Mesenchymal stem cell (in vitro differentiated cells and primary cell): ENCODE results near the gene LCE2C.
"Not testable (repeated sequence)": the region's sequence is repeated elsewhere in the genome, so short reads cannot be mapped to it uniquely, and the experiment has no call there.

ENCODE experiments used
- DNase-seq: peaks from one replicate; pipeline ENCODE4 v3.0.0-alpha.2; 2013
- H2AFZ ChIP-seq: one replicate; pipeline ENCODE4 v1.6.1; 2013; ENCODE audit warnings: low read depth, mild to moderate bottlenecking, control low read depth, inconsistent platforms, low read length, moderate library complexity
- H2AK5ac ChIP-seq: 2 replicates; pipeline ENCODE4 v1.6.1; 2013; ENCODE audit warnings: low read length, moderate library complexity, mild to moderate bottlenecking, inconsistent platforms; ENCODE audit not compliant: severe bottlenecking
- H2BK120ac ChIP-seq: one replicate; pipeline ENCODE4 v1.6.1; 2013; ENCODE audit warnings: low read depth, mild to moderate bottlenecking, inconsistent platforms, low read length, moderate library complexity
- H2BK12ac ChIP-seq, 2 experiments: one replicate each; pipeline ENCODE4 v1.6.1; 2013; ENCODE audit warnings: inconsistent platforms in 2 of 2, low read length in 2 of 2, mild to moderate bottlenecking in 2 of 2, moderate library complexity in 2 of 2, control low read depth in 1 of 2
- H2BK15ac ChIP-seq: one replicate; pipeline ENCODE4 v1.6.1; 2013; ENCODE audit warnings: mild to moderate bottlenecking, low read depth, inconsistent platforms; ENCODE audit not compliant: poor library complexity, severe bottlenecking
- H2BK5ac ChIP-seq: 2 replicates; pipeline ENCODE4 v1.6.1; 2013; ENCODE audit warnings: low read depth, mild to moderate bottlenecking, low read length, control low read depth, inconsistent platforms; ENCODE audit not compliant: poor library complexity, severe bottlenecking
- H3K14ac ChIP-seq, 2 experiments: one replicate each; pipeline ENCODE4 v1.6.1; 2013; ENCODE audit warnings: inconsistent platforms in 2 of 2, low read length in 2 of 2, control low read depth in 1 of 2, mild to moderate bottlenecking in 1 of 2, moderate library complexity in 1 of 2
- H3K18ac ChIP-seq, 2 experiments: one replicate each; pipeline ENCODE4 v1.6.1; 2013; ENCODE audit warnings: inconsistent platforms in 2 of 2, low read length in 2 of 2, control low read depth in 1 of 2, low read depth in 1 of 2, mild to moderate bottlenecking in 1 of 2
- H3K23ac ChIP-seq, 2 experiments: one replicate each; pipeline ENCODE4 v1.6.1; 2013; ENCODE audit warnings: inconsistent platforms in 2 of 2, low read length in 2 of 2, mild to moderate bottlenecking in 2 of 2, moderate library complexity in 2 of 2, control low read depth in 1 of 2
- H3K27ac ChIP-seq: 2 replicates; pipeline ENCODE4 v1.5.1; 2013; ENCODE audit warnings: mild to moderate bottlenecking, moderate library complexity, low read length, control low read depth, inconsistent platforms; ENCODE audit not compliant: poor library complexity, severe bottlenecking
- H3K27me3 ChIP-seq, 2 experiments: 2 replicates each; pipeline versions ENCODE4 v1.6.1 to v1.7.0; 2013; ENCODE audit warnings: low read length in 2 of 2, mild to moderate bottlenecking in 2 of 2, moderate library complexity in 2 of 2, control low read depth in 1 of 2, inconsistent platforms in 1 of 2; ENCODE audit not compliant: control insufficient read depth in 1 of 2, insufficient read depth in 1 of 2
- H3K36me3 ChIP-seq, 2 experiments: 2 replicates each; pipeline versions ENCODE4 v1.6.1 to v1.7.0; 2013; ENCODE audit warnings: low read length in 2 of 2, control low read depth in 1 of 2, inconsistent platforms in 1 of 2, low read depth in 1 of 2, mild to moderate bottlenecking in 1 of 2; ENCODE audit not compliant: insufficient read depth in 2 of 2, control insufficient read depth in 1 of 2
- H3K4ac ChIP-seq, 2 experiments: one replicate each; pipeline ENCODE4 v1.6.1; 2013; ENCODE audit warnings: inconsistent platforms in 2 of 2, low read length in 2 of 2, mild to moderate bottlenecking in 2 of 2, moderate library complexity in 2 of 2, control low read depth in 1 of 2, low read depth in 1 of 2
- H3K4me1 ChIP-seq: 2 replicates; pipeline ENCODE4 v1.6.1; 2013; ENCODE audit warnings: low read depth, low read length, control low read depth; ENCODE audit not compliant: control insufficient read depth, insufficient read depth
- H3K4me2 ChIP-seq: 2 replicates; pipeline ENCODE4 v1.6.1; 2013; ENCODE audit warnings: low read length, mild to moderate bottlenecking, inconsistent platforms; ENCODE audit not compliant: poor library complexity, severe bottlenecking
- H3K4me3 ChIP-seq, 2 experiments: 2 replicates each; pipeline versions ENCODE4 v1.5.1 to v1.7.0; 2013; ENCODE audit warnings: low read length in 2 of 2, mild to moderate bottlenecking in 2 of 2, control low read depth in 1 of 2, low read depth in 1 of 2; ENCODE audit not compliant: insufficient read depth in 1 of 2
- H3K79me1 ChIP-seq: replicated peaks from 2 replicates; pipeline ENCODE4 v1.6.1; 2013; ENCODE audit warnings: mild to moderate bottlenecking, control low read depth, low read length, inconsistent platforms; ENCODE audit not compliant: poor library complexity, severe bottlenecking
- H3K9ac ChIP-seq: 2 replicates; pipeline ENCODE4 v1.7.0; 2013; ENCODE audit warnings: mild to moderate bottlenecking, low read length, moderate library complexity
- H3K9me3 ChIP-seq: 2 replicates; pipeline ENCODE4 v1.7.0; 2013; ENCODE audit warnings: mild to moderate bottlenecking, low read length; ENCODE audit not compliant: control insufficient read depth
- H4K8ac ChIP-seq: one replicate; pipeline ENCODE4 v1.6.1; 2013; ENCODE audit warnings: inconsistent platforms, mild to moderate bottlenecking, low read length, moderate library complexity
- H4K91ac ChIP-seq: one replicate; pipeline ENCODE4 v1.6.1; 2013; ENCODE audit warnings: mild to moderate bottlenecking, low read length, inconsistent platforms
- WGBS: methylation state at CpG from one replicate; pipeline ENCODE4 v1.1.7; 2013; ENCODE audit warnings: mixed read lengths; 5-methylcytosine and 5-hydroxymethylcytosine counted together

The LCE2C gene

GRCh38 chr1:152681616-152682015, 6.5 kb downstream of the LCE2C start:
- Histone ChIP-seq H4K8ac (no peak overlapping the region), H3K18ac (no peak overlapping the region), H3K27me3 (peaks cover 0 to 17% of the 10 kb centered on the region in 2 experiments), H3K4me2 (no peak overlapping the region), H3K36me3 (no peaks in the 10 kb centered on the region), H3K4ac (no peak overlapping the region), H3K9ac (no peak overlapping the region), H2BK120ac (no peak overlapping the region), H3K23ac (no peak overlapping the region), H3K4me3 (no peak overlapping the region), H2BK5ac (no peak overlapping the region), H4K91ac (no peak overlapping the region), H3K79me1 (no peaks in the 10 kb centered on the region), H2BK15ac (no peak overlapping the region), H3K27ac (no peak overlapping the region), H2AFZ (no peak overlapping the region), H2AK5ac (no peak overlapping the region), H2BK12ac (no peak overlapping the region), H3K4me1 (no peaks in the 10 kb centered on the region), H3K14ac (no peak overlapping the region), H3K9me3 (no peaks in the 10 kb centered on the region)
- DNase-seq = no peak
- WGBS = 47% methylated on average over 1 of the region's 2 CpGs

- no peak overlapping the region for H2AFZ ChIP-seq
- no peak overlapping the region for H3K4me3 ChIP-seq
- no peak overlapping the region for H3K23ac ChIP-seq
- no peak overlapping the region for H2AK5ac ChIP-seq
- no peak for DNase-seq
- no peak overlapping the region for H3K18ac ChIP-seq
- no peak overlapping the region for H4K8ac ChIP-seq
- H2BK15ac ChIP-seq = no peak overlapping the region
- H3K4me1 ChIP-seq = no peaks in the 10 kb centered on the region
- no peak overlapping the region for H2BK120ac ChIP-seq
- no peak overlapping the region for H3K14ac ChIP-seq
- H3K36me3 ChIP-seq = no peaks in the 10 kb centered on the region
- H3K27ac ChIP-seq = no peak overlapping the region
- no peaks in the 10 kb centered on the region for H3K79me1 ChIP-seq
- no peak overlapping the region for H3K9ac ChIP-seq
- H3K4ac ChIP-seq = no peak overlapping the region
- no peak overlapping the region for H2BK12ac ChIP-seq
- no peak overlapping the region for H4K91ac ChIP-seq
- H3K9me3 ChIP-seq = no peaks in the 10 kb centered on the region
- no peak overlapping the region for H2BK5ac ChIP-seq
- H3K4me2 ChIP-seq = no peak overlapping the region
- H3K27me3 ChIP-seq = peaks cover 0 to 17% of the 10 kb centered on the region in 2 experiments
These were observed 8.8 kb downstream of the LCE2C start for GRCh38 chr1:152683846-152684245.

DNA sequence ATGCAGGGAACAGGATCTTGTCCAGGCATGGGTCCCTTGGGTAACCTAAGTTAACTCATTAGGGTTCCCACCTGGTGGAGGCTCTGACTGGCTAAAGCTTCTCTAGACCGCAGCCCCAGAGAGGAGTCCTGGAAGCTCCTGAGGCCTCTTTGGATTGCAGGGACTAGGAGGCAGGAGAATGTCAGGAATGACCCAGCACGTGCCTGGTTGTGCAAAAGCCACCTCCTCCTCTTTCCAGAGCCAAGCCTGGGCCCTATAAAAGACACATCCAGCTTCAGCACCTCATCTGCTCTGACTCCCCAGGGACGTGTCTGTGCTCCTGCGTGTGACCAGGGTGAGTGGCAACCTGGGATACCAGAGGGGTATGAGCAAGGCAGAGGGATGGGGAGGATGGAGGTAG, 10.7 kb downstream of the LCE2C start, which contains the start of gene LCE2B:
Gene LCE2B (plus strand): TSS at position 301 of the 400 bp plus-strand sequence. CDS start 721 bp downstream, outside the sequence.
- 20% methylated on average over 2 of the region's 4 CpGs for WGBS
- not testable (repeated sequence) for H3K9ac ChIP-seq

GRCh38 chr1:152697701-152698600, 22.9 kb downstream of the LCE2C start, which contains the start of gene LCE2A:
Gene LCE2A (plus strand): TSS chr1:152698345. CDS start chr1:152698902, 557 bp downstream.
- Histone ChIP-seq H3K4me1 (no peaks in the 10 kb centered on the region), H2AFZ (no peak within 1 kb of the TSS), H3K4me2 (no peak within 1 kb of the TSS), H3K4me3 (no peak within 1 kb of the TSS), H2BK15ac (no peak within 1 kb of the TSS), H4K8ac (no peak within 1 kb of the TSS), H3K4ac (no peak within 1 kb of the TSS), H2BK120ac (no peak within 1 kb of the TSS), H3K9me3 (no peaks in the 10 kb centered on the region), H2BK5ac (no peak within 1 kb of the TSS), H3K23ac (no peak within 1 kb of the TSS), H3K18ac (no peak within 1 kb of the TSS), H3K14ac (no peak within 1 kb of the TSS), H3K36me3 (no peaks in the 10 kb centered on the region), H3K27ac (no peak within 1 kb of the TSS), H3K9ac (no peak within 1 kb of the TSS), H3K79me1 (no peaks in the 10 kb centered on the region), H4K91ac (no peak within 1 kb of the TSS), H3K27me3 (no peaks in the 10 kb centered on the region), H2BK12ac (no peak within 1 kb of the TSS), H2AK5ac (no peak within 1 kb of the TSS)
- DNase-seq = no peak
- WGBS = 43% methylated on average over 4 of the region's 4 CpGs

More for the DNA sequence above, 10.7 kb downstream of the LCE2C start, which contains the start of gene LCE2B:
- not testable (repeated sequence) for H3K9me3 ChIP-seq, H3K4me1 ChIP-seq, H2AK5ac ChIP-seq, H3K14ac ChIP-seq, H2BK5ac ChIP-seq, H2BK12ac ChIP-seq, H3K36me3 ChIP-seq, DNase-seq, H4K8ac ChIP-seq, H3K18ac ChIP-seq, H2BK120ac ChIP-seq, H2BK15ac ChIP-seq, H3K79me1 ChIP-seq, H3K4ac ChIP-seq, H3K23ac ChIP-seq, H3K4me2 ChIP-seq, H3K4me3 ChIP-seq, H4K91ac ChIP-seq, H2AFZ ChIP-seq, H3K27ac ChIP-seq, H3K27me3 ChIP-seq
